HG02852 (cell line): Measurements from ENCODE around the gene SLC39A11.
"Not testable (repeated sequence)": the region's sequence is repeated elsewhere in the genome, so short reads cannot be mapped to it uniquely, and the experiment has no call there.

Experiments
- ATAC-seq: cut with Tn5 transposase; IDR thresholded peaks from one replicate; pipeline ENCODE4 v1.9.1; 2021; ENCODE audit warnings: mild to moderate bottlenecking, moderate library complexity; ENCODE audit not compliant: unreplicated experiment

SLC39A11 gene

GRCh38 chr17:72850410-72851118, 241.9 kb downstream of the SLC39A11 start:
- ATAC-seq: no peak

GRCh38 chr17:72846399-72846798, 246.1 kb downstream of the SLC39A11 start:
- ATAC-seq: no peak

DNA sequence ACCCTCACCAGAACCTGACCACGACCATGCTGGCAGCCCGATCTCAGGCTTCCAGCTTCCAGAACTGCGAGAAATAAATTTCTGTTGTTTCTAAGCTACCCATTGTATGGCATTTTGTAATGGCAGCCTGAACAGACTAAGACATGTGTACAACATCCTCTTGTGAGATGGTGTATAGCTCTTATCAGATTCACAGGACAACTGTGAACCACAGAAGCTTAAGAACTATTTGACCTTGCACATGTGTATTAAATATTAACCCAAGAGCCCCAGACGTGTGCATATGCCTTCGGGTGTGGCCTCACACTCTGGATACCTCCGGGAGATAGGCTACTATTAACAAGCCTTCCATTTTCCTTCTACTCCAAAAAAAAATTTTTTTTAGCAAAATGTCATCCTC, 248.9 kb downstream of the SLC39A11 start:
- ATAC-seq: no peak

DNA sequence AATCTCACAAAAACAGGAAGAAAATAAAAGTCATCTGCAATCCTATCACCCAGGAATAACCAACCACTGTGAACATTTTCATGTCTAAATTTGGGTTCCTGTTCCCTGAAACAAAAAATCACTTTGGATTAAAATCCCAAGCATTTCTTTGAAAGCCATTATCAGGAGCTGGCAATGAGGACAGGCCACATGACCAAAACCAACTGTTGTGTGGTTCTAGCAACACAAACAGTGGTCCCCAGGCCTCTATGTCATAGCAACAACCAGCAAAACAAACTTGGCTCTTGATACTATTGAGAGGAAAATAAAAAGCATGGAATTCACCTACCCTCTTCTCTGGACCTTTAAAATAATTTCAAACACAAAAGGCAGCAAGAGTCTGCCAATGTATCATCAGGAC, 252.5 kb downstream of the SLC39A11 start:
- no peak for ATAC-seq

DNA sequence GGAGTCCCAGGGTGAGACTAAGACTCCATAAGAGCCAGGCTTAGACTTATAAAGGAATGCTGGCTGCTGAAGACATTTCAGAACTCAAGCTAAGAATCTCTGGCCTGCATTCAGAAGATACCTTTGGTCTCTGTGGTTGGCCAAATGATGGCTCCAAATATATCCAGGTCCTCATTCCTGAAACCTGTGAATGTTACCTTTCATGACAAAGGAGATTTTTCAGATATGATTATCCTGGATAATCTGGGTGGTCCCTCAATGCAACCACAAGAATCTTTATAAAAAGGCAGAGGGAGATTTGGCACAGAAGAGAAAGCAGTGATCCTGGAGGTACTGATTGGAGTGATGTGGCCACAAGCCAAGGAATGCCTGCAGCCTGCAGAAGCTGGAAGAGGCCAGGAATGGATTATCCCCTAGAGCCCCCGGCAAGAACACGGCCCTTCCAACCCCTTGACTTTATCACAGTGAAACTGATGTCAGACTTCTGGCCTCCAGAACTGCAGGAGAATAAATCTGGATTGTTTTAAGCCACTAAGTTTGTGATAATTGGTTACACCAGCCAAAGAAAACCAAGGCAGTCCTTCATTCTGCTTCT, 253.3 kb downstream of the SLC39A11 start:
- no peak for ATAC-seq

- ATAC-seq: no peak
Measured at GRCh38 chr17:72838581-72838980, 253.9 kb downstream of the SLC39A11 start.

- ATAC-seq: no peak
Measured at GRCh38 chr17:72838068-72838467, 254.4 kb downstream of the SLC39A11 start.

- no peak for ATAC-seq
Measured at GRCh38 chr17:72837335-72837734, 255.2 kb downstream of the SLC39A11 start.

- no peak for ATAC-seq
Measured at GRCh38 chr17:72833128-72833765, 259.2 kb downstream of the SLC39A11 start.

- no peak for ATAC-seq
Measured at GRCh38 chr17:72832306-72832705, 260.2 kb downstream of the SLC39A11 start.

GRCh38 chr17:72829883-72830282, 262.6 kb downstream of the SLC39A11 start:
- no peak for ATAC-seq

DNA sequence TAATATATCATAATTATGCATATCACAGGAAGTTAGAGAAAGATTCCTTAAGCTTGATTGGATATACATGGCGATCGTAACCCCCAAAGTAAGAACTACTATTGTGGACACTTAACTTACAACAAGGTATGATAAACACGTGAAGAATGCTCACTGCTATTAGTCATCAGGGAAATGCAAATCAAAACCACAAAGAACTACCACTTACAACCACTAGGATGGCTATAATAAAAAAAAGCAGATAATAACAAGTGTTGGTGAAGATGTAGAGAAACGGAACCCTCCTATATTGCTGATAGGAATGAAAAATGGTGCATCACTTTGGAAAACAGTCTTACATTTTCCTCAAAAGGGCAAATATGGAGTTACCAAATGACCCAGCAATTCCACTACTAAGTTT, 265.9 kb downstream of the SLC39A11 start:
- no peak for ATAC-seq

GRCh38 chr17:72826059-72826458, 266.4 kb downstream of the SLC39A11 start:
- not testable (repeated sequence) for ATAC-seq

DNA sequence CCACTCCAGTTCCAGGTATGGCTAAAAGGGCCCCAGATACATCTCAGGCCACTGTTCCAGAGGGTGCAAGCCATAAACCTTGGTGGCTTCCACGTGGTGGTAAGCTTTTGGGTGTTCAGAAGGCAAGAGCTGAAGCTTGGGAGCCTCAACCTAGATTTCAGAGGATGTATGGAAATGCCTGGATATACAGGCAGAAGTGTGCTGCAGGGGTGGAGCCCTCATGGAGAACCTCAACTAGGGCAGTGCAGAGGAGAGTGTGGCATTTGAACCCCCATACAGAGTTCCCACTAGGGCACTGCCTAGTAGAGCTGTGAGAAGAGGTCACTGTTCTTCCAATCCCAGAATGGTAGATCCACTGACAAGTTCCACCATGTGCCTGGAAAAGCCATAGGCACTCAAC, 267.3 kb downstream of the SLC39A11 start:
- no peak for ATAC-seq

DNA sequence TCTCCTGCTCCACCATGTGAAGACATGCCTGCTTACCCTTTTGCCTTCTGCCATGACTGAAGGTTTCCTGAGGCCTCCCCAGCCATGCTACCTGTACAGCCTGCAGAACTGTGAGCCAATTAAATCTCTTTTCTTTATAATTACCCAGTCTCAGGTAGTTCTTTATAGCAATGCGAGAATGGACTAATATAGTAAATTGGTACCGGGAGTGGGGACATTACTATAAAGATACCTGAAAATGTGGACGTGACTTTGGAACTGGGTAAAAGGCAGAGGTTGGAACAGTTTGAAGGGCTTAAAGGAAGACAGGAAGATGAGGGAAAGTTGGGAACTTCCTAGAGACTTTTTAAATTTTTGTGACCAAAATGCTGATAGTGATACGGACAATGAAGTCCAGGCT, 268.2 kb downstream of the SLC39A11 start:
- not testable (repeated sequence) for ATAC-seq

GRCh38 chr17:72822358-72823023, 270.0 kb downstream of the SLC39A11 start:
- no peak for ATAC-seq

- ATAC-seq: no peak
Measured at GRCh38 chr17:72816406-72816805, 276.1 kb downstream of the SLC39A11 start.

DNA sequence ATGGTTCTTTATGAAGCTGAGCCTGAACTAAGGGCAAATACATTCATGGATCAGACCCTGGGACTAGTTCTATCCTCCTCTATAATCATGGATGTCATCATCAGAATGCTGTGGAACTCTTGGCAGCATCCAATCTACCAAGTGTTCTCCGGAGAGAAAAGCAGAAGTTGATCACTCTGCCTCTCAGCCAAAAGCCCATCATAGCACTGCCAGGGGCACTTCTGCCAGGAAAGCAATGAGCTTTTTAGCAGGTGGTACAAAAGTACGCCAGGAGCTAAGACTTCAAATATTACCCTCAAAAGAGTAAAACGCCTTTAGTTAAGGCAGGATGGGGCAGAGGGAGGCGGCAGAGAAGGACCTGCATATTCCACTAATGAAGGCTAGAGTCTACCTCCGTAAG, 279.0 kb downstream of the SLC39A11 start:
- ATAC-seq: no peak

- no peak for ATAC-seq
Measured at GRCh38 chr17:72812823-72813222, 279.7 kb downstream of the SLC39A11 start.

DNA sequence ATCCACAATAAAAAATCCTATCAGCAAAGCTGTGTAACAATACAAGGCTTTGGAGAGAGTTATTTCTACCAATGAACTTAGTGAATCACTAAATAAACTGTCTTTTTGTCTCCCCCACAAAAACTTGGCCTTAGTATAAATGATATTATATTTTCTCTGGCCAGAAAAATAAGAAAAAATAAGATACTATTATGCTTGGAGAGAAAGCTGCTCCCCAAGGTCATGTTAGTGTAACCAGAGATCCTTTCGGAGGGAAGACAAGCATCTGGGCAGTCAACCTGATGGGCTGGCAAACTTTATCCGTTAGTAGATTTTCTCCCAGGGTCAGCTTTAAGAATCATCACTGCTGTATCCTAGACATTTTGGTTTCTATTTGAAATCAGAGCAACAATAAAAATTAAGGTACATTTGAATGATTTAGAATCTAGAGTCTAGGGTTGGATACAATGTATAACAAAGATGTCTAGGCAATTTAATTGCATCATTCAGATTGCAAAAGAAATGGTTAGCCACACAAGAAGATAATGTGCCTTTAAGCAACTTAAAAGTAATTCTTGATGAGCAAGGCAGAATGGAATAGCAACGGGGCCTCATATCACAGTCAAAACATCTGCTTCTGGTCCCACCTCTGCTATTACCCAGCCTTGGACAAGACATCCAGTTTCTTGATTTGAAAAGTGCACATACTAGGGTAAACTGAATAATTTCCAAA, 280.4 kb downstream of the SLC39A11 start:
- no peak for ATAC-seq

DNA sequence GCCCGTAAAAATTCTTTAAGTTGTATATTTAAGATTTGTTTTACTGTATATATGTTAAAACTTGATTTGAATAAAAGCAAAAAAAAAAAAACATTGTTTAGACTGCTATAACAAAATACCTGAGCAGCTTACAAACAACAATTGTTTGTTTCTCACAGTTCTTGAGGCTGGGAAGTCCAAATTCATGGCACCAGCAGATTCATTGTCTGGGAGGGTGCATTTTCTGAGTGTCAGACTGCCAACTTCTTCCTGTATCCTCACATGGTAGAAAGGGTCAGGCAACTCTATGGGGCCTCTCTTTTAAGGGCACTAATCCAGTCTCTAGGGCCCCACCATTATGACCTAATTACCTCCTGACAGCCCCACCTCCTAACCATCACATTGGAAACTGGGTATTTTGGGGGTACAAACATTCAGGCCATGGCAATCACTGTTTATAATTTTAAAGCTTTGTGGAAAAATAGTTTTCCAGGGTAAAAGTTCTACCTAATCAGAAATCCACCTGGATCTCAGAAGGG, 281.4 kb downstream of the SLC39A11 start:
- ATAC-seq: no peak
